IPS-20b (cell line): ENCODE data around the gene OAS3.
A peak's percentile ranks its signal among the peaks of the same experiment; 100 is the strongest.

ENCODE experiments used
- H3K27ac ChIP-seq: one replicate; pipeline ENCODE4 v1.5.1; 2013; ENCODE audit warnings: low read length
- H3K27me3 ChIP-seq: 2 replicates; pipeline ENCODE4 v1.6.1; 2013; ENCODE audit warnings: mild to moderate bottlenecking, low read length, inconsistent platforms; ENCODE audit not compliant: insufficient read depth
- H3K36me3 ChIP-seq: 2 replicates; pipeline ENCODE4 v1.6.1; 2013; ENCODE audit warnings: low read depth, mild to moderate bottlenecking, inconsistent platforms, low read length, moderate library complexity; ENCODE audit not compliant: insufficient read depth
- H3K4me1 ChIP-seq: 2 replicates; pipeline ENCODE4 v1.6.1; 2013; ENCODE audit warnings: mild to moderate bottlenecking, control low read depth, inconsistent platforms, low read length, moderate library complexity; ENCODE audit not compliant: insufficient read depth
- H3K4me3 ChIP-seq: 2 replicates; pipeline ENCODE4 v1.5.1; 2013; ENCODE audit warnings: mild to moderate bottlenecking, low read length, inconsistent platforms
- H3K9ac ChIP-seq: 2 replicates; pipeline ENCODE4 v1.6.1; 2013; ENCODE audit warnings: low read depth, mild to moderate bottlenecking, inconsistent platforms, low read length, moderate library complexity
- H3K9me3 ChIP-seq: 2 replicates; pipeline ENCODE4 v1.6.1; 2013; ENCODE audit warnings: mild to moderate bottlenecking, low read depth, low read length, inconsistent platforms; ENCODE audit not compliant: insufficient read depth

The OAS3 gene, protein sequence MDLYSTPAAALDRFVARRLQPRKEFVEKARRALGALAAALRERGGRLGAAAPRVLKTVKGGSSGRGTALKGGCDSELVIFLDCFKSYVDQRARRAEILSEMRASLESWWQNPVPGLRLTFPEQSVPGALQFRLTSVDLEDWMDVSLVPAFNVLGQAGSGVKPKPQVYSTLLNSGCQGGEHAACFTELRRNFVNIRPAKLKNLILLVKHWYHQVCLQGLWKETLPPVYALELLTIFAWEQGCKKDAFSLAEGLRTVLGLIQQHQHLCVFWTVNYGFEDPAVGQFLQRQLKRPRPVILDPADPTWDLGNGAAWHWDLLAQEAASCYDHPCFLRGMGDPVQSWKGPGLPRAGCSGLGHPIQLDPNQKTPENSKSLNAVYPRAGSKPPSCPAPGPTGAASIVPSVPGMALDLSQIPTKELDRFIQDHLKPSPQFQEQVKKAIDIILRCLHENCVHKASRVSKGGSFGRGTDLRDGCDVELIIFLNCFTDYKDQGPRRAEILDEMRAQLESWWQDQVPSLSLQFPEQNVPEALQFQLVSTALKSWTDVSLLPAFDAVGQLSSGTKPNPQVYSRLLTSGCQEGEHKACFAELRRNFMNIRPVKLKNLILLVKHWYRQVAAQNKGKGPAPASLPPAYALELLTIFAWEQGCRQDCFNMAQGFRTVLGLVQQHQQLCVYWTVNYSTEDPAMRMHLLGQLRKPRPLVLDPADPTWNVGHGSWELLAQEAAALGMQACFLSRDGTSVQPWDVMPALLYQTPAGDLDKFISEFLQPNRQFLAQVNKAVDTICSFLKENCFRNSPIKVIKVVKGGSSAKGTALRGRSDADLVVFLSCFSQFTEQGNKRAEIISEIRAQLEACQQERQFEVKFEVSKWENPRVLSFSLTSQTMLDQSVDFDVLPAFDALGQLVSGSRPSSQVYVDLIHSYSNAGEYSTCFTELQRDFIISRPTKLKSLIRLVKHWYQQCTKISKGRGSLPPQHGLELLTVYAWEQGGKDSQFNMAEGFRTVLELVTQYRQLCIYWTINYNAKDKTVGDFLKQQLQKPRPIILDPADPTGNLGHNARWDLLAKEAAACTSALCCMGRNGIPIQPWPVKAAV

DNA sequence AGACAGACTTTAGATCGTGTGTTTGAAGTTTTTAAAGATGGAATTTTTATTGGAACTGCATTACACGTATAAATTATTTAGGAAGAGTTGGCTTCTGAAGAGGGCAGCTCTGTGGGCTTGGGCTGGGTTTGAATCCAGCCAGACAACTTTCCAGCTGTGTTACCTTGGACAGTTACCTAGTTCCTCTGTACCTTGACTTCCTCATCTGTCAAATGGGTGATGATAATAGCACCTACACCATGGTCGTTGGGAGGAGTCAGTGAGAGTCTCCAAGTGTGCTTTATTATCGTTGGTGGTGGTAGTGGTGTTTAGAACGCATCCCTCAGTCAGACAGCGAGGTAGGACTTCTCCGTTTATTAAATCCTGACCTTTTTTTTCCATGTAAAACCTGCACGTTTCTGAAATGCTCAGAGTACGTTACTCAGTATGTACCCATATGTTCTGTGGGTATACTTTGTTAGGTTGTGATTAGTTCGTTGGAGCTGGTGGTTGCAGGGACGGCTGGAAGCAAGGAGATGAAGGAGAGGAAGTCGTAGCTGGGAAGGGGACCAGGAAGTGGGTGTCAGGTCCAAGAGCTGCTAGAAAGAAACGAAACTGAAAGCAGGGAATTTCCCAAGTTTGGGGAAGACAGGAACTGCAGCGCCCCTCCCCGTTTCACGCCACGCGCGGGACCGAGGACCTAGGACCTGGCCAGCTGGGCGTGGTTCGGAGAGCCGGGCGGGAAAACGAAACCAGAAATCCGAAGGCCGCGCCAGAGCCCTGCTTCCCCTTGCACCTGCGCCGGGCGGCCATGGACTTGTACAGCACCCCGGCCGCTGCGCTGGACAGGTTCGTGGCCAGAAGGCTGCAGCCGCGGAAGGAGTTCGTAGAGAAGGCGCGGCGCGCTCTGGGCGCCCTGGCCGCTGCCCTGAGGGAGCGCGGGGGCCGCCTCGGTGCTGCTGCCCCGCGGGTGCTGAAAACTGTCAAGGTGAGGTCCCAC lies at the start of gene OAS3:
Gene OAS3, plus strand, starts transcription at position 734 of the 979 bp plus-strand sequence. Its CDS starts 57 bp downstream, at position 791.
- H3K27ac ChIP-seq = no peak within 1 kb of the TSS
- H3K4me1 ChIP-seq = no peaks in the 10 kb centered on the region; the same call in 1 of the 2 replicates
- H3K27me3 ChIP-seq = peaks cover 40% of the 10 kb centered on the region
- H3K9ac ChIP-seq = peak within 1 kb of the TSS; percentile 38; the same call in 1 of the 2 replicates
- peak within 1 kb of the TSS; percentile 71 for H3K4me3 ChIP-seq
- no peaks in the 10 kb centered on the region for H3K9me3 ChIP-seq
- H3K36me3 ChIP-seq = no peaks in the 10 kb centered on the region

DNA sequence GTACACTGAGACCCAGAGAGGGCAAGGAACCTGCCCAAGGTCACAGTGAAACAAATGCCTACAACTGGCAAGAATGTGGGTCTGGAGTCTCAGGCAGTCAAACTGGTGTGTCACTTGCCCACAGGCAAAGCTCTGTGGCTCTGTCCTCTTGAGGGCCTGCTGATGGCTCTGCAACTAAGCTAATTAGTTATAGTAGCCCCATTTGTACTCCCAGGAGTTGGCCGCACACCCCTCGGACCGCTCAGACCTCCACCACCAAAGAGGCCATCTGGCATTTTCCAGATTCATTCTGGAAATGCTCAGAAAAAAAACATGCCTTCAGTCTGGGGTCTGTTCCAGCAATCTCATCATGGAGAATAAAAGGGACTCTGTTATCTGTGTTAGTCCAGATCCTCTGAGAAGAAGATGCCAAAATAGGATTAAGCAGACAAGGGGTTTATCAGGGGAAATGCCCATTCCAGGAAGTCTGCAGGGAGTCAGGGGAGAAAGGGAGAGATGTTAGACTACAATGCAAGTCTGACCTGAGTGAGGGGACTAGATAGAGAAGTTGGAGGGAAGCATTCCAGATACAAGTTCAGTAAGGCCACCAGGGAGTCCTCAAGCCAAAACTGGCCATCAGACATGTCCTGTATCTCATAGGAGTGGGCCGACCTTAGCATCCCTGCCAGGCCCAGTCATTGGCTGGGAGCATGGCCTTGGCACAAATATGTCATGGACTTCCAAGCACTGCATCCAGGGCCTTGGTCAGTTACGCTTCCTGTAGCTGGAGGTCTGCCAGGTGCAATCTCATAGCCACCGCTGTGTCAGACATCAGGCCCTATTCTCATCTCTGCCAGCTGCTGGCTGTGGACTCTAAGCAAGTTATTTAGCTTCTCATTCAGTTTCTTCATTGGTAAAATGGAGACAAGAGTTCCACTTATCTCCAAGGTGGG lies 46.9 kb upstream of the OAS3 start:
- Histone ChIP-seq H3K4me1 (no peaks in the 10 kb centered on the region), H3K9me3 (peaks cover 7% of the 10 kb centered on the region; the same call in 1 of the 2 replicates), H3K27me3 (no peaks in the 10 kb centered on the region)

DNA sequence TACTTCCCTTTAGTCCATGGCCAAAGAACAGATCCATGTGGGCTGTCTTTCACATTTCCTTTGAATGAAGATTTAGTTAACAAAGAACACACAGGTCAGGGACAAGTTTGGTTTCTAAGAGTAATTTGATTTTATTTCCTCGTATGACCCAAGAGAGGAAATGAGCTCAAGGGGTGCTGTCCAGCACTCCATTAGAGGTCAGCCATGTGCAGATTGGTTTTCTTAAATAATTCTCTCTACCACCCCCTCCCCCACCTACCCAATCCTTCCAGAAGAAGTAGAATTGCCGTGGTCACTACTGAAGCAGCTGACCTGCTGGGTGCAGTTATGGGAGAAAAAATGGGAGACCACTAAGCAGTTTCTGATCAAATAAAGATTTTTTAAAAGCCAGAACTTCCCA lies 45.4 kb upstream of the OAS3 start:
- Histone ChIP-seq H3K27ac (no peak overlapping the region), H3K9me3 (no peaks in the 10 kb centered on the region), H3K4me3 (no peak overlapping the region), H3K9ac (no peak overlapping the region; the same call in 1 of the 2 replicates), H3K27me3 (no peaks in the 10 kb centered on the region), H3K4me1 (no peaks in the 10 kb centered on the region), H3K36me3 (no peaks in the 10 kb centered on the region)

More for the DNA sequence above, 46.9 kb upstream of the OAS3 start:
- no peak overlapping the region for H3K9ac ChIP-seq
- H3K36me3 ChIP-seq = no peaks in the 10 kb centered on the region
- no peak overlapping the region for H3K4me3 ChIP-seq
- H3K27ac ChIP-seq = no peak overlapping the region

DNA sequence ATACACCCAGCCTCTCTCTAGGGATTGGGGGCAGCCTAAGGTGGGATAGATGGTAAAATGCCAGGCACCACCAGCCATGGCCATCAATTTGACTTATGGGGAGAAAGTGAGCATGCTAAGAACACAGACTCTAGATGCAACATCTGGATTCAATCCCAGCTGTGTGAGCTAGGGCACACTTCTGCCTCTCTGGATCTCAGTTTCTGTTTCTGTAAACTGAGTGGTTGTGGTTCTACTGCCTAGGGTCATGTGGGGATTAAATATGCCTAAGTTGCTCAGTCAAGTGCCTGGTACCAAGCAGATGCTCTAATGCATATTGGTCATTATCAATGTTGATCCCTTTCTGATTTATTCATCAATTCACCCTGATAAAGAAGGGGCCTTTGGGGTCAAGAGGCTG lies 44.1 kb upstream of the OAS3 start:
- Histone ChIP-seq H3K9me3 (no peaks in the 10 kb centered on the region), H3K27ac (no peak overlapping the region), H3K9ac (no peak overlapping the region), H3K4me1 (no peaks in the 10 kb centered on the region), H3K36me3 (no peaks in the 10 kb centered on the region), H3K4me3 (no peak overlapping the region), H3K27me3 (no peaks in the 10 kb centered on the region)

DNA sequence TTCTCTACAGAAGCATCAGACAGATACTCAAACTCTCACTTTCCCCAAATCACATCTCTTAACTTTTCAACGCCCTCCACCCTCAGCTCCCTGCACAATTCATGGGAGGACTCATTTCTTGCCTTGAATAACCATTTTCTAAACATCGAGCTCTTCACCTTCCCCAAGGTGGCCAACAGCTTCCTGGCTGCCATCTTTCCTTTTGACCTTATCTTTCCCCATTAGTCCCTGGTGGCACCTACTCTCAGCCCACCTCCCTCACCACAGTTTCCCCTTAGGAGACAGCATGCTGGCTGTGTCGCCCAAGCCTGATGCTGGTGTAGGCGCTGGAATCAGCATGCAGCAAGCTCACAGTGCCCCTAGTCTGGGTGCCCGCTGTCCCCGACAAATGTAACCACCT lies 39.9 kb upstream of the OAS3 start:
- Histone ChIP-seq H3K4me1 (no peaks in the 10 kb centered on the region), H3K36me3 (no peaks in the 10 kb centered on the region), H3K9me3 (no peaks in the 10 kb centered on the region), H3K27me3 (no peaks in the 10 kb centered on the region), H3K9ac (no peak overlapping the region), H3K27ac (no peak overlapping the region), H3K4me3 (no peak overlapping the region)

DNA sequence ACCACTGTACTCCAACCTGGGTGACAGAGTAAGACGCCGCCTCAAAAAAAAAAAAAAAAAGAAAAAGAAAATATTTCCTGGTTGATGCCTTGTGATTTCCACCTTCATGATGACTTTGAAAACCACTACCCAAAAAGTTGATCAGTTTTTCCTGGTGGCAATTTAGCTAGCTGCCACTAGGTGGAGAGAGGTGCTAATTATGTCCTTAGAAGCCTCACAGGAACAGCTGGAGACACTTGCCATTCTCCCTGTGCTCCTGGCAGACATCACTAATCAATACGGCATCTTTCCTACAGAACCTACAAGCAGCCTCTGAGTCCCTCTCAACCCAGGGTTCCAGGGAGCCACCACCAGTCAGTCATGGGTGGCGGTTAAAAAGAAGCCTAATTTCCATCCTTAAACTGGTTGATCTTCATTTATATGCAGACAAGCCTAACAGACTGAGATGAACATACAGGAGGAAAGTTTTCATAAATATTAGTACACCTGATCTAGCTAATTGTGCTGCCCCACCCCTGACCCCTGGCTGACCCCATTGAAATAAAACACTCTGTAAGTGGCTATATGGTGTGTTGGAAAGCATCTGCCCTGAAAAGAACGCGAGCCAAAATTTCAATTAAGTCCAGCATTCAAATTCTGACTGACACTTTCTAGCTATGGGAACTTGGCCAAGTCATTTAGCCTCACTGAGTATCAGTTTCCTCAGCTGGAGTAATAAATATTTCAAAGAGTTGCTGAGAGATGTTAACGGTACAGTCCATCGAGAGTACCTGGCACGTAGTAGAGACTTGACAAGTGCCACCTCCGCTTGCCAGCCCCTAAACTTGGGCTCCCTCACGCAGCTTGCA lies 37.8 kb upstream of the OAS3 start:
- Histone ChIP-seq H3K9ac (no peak overlapping the region), H3K36me3 (no peaks in the 10 kb centered on the region), H3K4me1 (no peaks in the 10 kb centered on the region), H3K9me3 (no peaks in the 10 kb centered on the region; the same call in 1 of the 2 replicates), H3K4me3 (no peak overlapping the region), H3K27ac (no peak overlapping the region), H3K27me3 (no peaks in the 10 kb centered on the region)

DNA sequence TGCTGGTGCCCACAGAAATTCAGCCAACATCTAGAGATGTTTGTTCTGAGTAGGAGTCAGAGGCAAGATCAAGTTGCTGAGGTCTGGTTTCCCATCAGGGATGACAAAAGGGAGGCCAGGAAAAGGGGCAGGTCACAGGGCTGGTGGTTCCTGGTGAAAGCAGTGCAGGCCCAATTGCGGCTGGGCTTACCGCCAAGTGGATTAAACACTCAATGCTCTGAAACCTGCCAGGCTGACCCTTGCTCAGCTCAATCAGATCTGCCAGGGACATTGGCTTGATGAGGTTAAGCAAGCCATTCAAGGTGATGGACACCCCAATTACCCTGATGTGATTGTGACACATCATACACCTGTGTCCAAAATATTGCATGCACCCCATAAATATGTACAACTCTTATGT lies 37.0 kb upstream of the OAS3 start:
- Histone ChIP-seq H3K4me3 (no peak overlapping the region), H3K9ac (no peak overlapping the region)

DNA sequence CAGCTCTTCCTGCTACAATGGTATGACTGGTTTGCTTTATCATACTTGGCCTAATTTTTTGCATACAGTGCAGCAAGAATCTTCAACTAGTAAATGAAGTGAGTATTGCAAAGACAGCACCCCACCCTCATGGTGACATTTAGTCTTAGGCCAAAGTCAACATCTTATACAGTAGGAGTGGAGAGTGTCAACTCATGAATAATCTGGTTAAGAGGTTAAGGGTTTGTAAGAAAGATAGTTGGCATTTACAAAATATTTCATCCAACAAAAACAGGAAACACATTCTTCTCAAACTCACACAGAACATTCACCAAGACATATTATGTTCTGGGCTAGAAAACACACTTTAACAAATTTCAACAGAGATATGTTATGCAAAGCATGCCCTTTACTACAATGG lies 33.7 kb upstream of the OAS3 start:
- Histone ChIP-seq H3K4me1 (no peaks in the 10 kb centered on the region; the same call in 1 of the 2 replicates), H3K27me3 (no peaks in the 10 kb centered on the region), H3K9me3 (no peaks in the 10 kb centered on the region; the same call in 1 of the 2 replicates), H3K36me3 (no peaks in the 10 kb centered on the region), H3K4me3 (no peak overlapping the region), H3K9ac (no peak overlapping the region), H3K27ac (no peak overlapping the region)

More for the DNA sequence above, 37.0 kb upstream of the OAS3 start:
- H3K36me3 ChIP-seq = no peaks in the 10 kb centered on the region
- no peaks in the 10 kb centered on the region for H3K4me1 ChIP-seq
- H3K27me3 ChIP-seq = no peaks in the 10 kb centered on the region
- no peak overlapping the region for H3K27ac ChIP-seq
- no peaks in the 10 kb centered on the region; the same call in 1 of the 2 replicates for H3K9me3 ChIP-seq

DNA sequence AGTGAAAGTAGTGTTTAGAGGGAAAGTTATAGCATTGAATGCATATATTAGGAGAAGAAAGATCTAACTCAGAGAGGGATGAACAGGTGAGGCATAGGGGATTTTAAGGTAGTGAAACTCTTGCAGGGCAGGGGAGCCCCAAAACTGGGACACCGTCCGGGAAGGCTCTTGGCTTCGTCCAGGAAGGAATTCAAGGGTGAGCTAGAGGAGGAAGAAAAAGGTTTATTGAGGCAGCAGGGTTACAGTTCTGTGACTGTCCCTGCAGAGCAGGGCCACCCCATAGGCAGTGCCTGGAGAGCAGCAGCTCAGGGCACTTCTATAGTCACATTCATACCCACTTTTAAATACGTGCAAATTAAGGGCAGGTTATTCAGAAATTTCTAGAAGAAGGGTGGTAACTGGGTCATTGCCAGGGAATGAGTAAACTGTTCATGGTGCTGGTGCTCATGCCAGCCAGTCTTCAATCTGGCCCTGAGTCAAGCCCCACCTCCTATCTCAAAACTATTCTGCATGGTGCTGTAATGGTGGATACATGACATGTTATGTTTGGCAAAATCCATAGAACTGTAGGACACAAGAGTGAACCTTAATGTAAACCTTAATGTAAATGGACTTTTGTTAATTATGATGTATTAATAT lies 32.7 kb upstream of the OAS3 start:
- no peak overlapping the region for H3K4me3 ChIP-seq
- no peak overlapping the region for H3K27ac ChIP-seq
- no peaks in the 10 kb centered on the region for H3K36me3 ChIP-seq
- H3K9me3 ChIP-seq = no peaks in the 10 kb centered on the region; the same call in 1 of the 2 replicates
- H3K9ac ChIP-seq = no peak overlapping the region
- no peaks in the 10 kb centered on the region for H3K27me3 ChIP-seq
- H3K4me1 ChIP-seq = no peaks in the 10 kb centered on the region; the same call in 1 of the 2 replicates
